Spinal cord (tissue), 10 donors: ENCODE measurements around the gene MRC2. TPM values are rescaled to one million over a fixed set of nuclear protein-coding genes. Genes with fewer than 3 reads are reported as not detected.

Source experiments
- DNase-seq, 6 donors: peaks; one replicate each; pipeline versions ENCODE4 v3.0.0 to v3.0.0-alpha.2; 2013 to 2015; ENCODE audit warnings: low spot score in 6 of 6, low read depth in 4 of 6
- H3K27ac ChIP-seq: one replicate; pipeline ENCODE4 v1.5.1; 2013; ENCODE audit warnings: low read depth, low read length, control low read depth
- H3K27me3 ChIP-seq: one replicate; pipeline ENCODE4 v1.6.1; 2013; ENCODE audit warnings: low read length; ENCODE audit not compliant: control insufficient read depth, insufficient read depth
- H3K36me3 ChIP-seq: one replicate; pipeline ENCODE4 v1.6.1; 2013; ENCODE audit warnings: low read length; ENCODE audit not compliant: control insufficient read depth, insufficient read depth
- H3K4me1 ChIP-seq: one replicate; pipeline ENCODE4 v1.6.1; 2013; ENCODE audit warnings: low read length; ENCODE audit not compliant: control insufficient read depth, insufficient read depth
- H3K4me3 ChIP-seq: one replicate; pipeline ENCODE4 v1.5.1; 2013; ENCODE audit warnings: low read depth, low read length, control low read depth
- H3K9me3 ChIP-seq: one replicate; pipeline ENCODE4 v1.6.1; 2013; ENCODE audit warnings: low read length; ENCODE audit not compliant: control insufficient read depth, insufficient read depth
- WGBS: methylation state at CpG from one replicate; pipeline ENCODE4 v1.1.5; 2013; ENCODE audit warnings: missing lambda C conversion rate; ENCODE audit not compliant: insufficient coverage; 5-methylcytosine and 5-hydroxymethylcytosine counted together
- polyA plus RNA-seq, 2 donors: library from polyadenylated mRNA; unstranded; fragments of 120-200 nt; gene quantifications; one replicate each; pipeline ENCODE4 v1.2.1, GENCODE V29; 2013; ENCODE audit not compliant: insufficient read length in 2 of 2
- total RNA-seq, 2 donors: library from RNA; depleted of rRNA in 1 of 2; stranded (reverse); fragments of 120-200 nt in 1 of 2; fragments of >200 nt in 1 of 2; gene quantifications; one replicate each; pipeline versions ENCODE4 v1.2.3 to v1.2.4, GENCODE V29; 2013 to 2014
- donor health status: healthy.

MRC2 gene
- total and polyA plus RNA-seq, 4 donors: 64.4 to 160 (median 79.7) TPM

DNA sequence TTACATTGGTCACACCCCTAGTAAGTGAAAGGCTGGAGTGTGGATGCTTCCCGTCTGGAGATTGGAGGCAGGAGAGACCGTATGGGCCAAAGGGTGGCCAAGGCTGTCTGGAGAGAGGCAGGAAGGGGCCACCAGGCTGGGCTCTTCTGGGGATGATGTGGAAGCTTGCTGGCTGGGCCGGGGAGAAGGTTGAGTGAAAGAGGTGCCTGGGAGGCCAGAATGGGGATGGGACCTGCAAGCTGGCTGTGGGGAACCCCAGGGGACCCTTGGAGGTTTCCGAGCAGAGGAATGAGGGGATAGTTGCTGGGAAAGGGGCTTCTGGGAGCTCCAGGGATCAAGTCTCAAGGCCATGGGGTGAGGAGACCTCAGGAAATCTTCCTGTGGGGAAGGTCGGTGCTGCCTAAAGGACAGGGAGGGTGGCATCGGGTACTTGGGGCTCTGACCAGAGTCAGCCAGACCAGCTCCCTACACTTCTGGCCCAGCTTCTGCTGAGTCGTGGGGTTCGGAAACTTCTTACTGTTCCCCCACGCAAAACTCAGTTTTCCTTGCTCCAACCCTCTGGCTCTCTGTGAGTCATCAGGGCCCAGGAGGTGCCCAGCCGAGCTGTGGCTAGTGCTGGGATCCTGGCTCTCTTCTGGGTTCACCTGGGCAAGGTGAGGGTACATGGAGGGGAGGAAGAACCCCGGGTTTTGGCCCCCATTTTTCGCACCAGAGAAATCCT is 3.1 kb downstream of the MRC2 start:
- WGBS: 91% methylated on average over 12 of the region's 12 CpGs
- Histone ChIP-seq H3K27me3 (peaks cover 10% of the 10 kb centered on the region), H3K27ac (no peak overlapping the region), H3K4me3 (no peak overlapping the region), H3K4me1 (peaks cover 52% of the 10 kb centered on the region), H3K9me3 (no peaks in the 10 kb centered on the region), H3K36me3 (peaks cover 12% of the 10 kb centered on the region)
- no peak for DNase-seq

DNA sequence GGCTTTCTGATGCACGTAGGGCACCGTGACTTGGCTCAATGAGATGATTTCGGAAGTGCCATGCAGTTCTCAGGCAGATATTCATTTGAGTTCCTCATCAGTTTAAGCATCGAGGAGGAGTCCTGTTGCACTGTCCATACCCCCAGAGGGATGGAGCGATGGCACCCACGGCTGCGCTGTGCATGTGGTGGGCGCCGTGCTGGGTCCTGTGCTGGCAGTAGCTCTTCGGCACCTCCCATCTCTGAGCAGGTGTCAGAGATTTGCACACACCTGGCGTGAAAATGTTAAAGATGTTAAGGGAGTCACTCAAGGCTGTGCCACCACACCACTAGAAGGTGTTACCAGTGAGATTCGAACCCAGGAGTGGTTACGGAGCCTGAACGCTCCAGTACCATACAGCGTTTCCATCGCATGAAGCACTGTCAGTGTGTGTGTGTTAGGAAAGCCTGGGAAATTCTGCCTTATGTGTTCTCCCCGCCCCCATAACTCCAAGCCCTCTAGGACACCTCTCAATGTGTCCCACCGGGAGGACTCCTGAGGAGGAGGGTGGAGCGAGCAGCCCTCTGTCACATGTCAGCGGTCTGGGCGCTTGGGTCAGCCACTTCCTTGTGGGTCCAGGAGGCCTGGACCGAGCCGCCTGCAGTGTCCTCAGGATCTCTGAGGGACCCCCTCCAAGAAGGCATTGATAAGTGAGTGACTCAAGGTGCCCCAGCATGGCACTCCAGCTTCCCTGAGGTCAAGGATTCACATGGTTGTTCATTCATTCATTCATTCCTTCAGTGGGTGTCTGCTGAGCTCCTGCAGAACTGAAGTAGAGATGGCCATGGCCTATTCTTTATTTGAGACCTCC is 3.8 kb downstream of the MRC2 start:
- Histone ChIP-seq H3K9me3 (no peaks in the 10 kb centered on the region), H3K27ac (no peak overlapping the region), H3K36me3 (peaks cover 14% of the 10 kb centered on the region), H3K4me3 (no peak overlapping the region), H3K27me3 (peaks cover 10% of the 10 kb centered on the region), H3K4me1 (peaks cover 48% of the 10 kb centered on the region)
- 92% methylated on average over 18 of the region's 23 CpGs for WGBS
- DNase-seq: no peak

DNA sequence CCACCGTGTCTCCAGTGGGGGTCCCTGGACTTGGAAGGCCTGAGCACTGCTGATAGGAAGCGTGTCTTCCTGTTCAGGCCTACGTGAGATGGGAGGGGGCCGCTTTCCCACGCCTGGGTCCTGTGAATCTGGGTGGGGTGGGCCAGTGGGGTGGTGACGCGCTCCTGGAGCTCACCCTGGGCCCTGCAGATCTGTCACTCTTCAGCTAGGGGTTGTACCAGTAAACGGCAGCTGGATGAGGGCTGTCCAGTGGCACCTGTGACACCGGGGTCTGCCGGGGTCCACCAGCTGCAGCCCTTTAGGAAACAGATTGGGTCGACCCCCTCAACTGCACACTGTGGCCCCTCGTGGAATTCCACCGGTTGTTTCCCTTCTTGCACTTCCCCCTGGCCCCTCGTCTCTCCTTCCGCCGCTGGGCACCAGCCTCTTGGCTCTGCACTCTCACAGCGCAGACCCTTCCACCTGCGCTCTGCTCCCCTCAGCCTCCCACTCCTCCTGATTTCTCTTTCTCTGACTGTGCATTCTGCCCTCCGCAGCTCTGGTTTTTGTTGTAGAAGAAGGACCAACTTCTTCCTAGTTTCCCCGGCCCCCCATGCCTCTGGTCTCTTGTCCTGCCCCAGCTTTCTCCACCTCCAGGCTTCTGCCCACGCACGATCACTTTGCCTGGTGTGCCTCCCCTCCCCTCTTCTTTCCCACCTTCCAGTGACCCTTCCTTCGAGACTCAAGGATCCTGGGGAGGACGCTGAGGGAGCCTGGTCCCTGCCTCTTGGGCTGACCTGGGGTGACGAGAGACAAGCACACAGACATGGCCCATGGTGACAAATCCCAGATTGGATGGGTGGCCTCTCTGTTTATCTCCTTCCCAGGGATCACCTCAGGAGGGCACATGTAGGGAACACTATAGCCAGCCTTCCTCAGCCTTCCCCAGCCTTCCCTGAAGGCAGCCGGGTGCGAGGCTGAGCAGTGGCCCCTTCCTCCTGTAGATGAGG is 4.8 kb downstream of the MRC2 start:
- H3K36me3 ChIP-seq: peaks cover 14% of the 10 kb centered on the region
- DNase-seq: no peak
- peaks cover 40% of the 10 kb centered on the region for H3K4me1 ChIP-seq
- no peak overlapping the region for H3K27ac ChIP-seq
- H3K27me3 ChIP-seq: peaks cover 3% of the 10 kb centered on the region
- no peaks in the 10 kb centered on the region for H3K9me3 ChIP-seq
- H3K4me3 ChIP-seq: no peak overlapping the region
- WGBS: 67% methylated on average over 24 of the region's 27 CpGs

DNA sequence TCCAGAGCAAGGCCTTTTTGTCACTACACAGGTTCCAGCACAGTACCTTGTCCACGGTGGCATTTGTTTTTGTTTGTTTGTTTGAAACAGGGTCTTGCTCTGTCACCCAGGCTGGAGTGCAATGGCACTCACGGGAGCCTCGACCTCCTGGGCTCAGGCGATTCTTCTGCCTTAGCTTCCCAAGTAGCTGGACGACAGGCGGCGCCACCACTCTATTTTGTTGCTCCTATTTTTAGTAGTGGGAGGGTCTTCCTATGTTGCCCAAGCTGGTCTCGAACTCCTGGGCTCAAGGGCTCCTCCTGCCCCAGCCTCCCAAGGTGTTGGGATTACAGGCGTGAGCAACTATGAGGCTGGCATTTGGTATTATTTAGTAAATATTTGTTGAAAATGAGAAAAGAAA is 10.3 kb downstream of the MRC2 start:
- Histone ChIP-seq H3K27ac (no peak overlapping the region), H3K27me3 (no peaks in the 10 kb centered on the region), H3K4me1 (no peaks in the 10 kb centered on the region), H3K9me3 (no peaks in the 10 kb centered on the region), H3K36me3 (peaks cover 2% of the 10 kb centered on the region), H3K4me3 (no peak overlapping the region)
- WGBS: 67% methylated on average over 1 of the region's 9 CpGs
- DNase-seq: no peak

DNA sequence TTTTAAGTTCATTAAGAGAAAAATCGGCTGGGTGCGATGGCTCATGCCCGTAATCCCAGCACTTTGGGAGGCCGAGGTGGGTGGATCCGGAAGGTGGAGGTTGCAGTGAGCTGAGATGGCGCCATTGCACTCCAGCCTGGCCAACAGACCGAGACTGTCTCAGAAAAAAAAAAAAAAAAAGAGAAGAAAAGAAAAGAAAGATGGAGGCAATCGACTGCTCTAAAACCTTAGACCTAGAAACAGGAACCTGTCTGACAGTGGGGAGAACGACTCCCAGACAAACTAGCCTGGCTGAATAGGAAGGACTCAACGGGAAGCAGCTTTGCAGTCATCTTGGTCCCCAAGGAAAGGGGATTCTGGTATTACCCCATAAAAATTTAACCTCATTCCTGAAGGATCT is 13.7 kb downstream of the MRC2 start:
- Histone ChIP-seq H3K4me3 (no peak overlapping the region), H3K36me3 (peaks cover 1% of the 10 kb centered on the region), H3K4me1 (no peaks in the 10 kb centered on the region), H3K9me3 (no peaks in the 10 kb centered on the region), H3K27me3 (no peaks in the 10 kb centered on the region), H3K27ac (no peak overlapping the region)
- DNase-seq: no peak
- WGBS: 85% methylated on average over 4 of the region's 10 CpGs

DNA sequence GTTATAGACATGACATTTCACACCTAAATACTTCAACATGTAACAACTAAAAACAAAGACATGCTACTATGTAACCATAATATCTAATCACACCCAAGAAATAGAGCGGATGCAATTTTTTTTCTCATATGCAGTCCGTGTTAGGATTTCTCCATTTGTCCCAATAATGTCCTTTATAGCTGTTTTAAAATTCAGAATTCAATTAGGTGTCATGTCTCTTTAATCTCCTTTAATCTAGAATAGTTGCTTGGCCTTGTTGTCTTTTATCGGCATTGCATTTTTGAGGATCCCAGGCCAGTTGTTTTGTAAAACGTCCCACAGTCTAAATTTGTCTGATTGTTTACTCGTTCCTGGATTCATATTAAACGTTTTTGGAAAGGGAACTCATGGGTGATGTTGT is 14.5 kb downstream of the MRC2 start:
- Histone ChIP-seq H3K9me3 (no peaks in the 10 kb centered on the region), H3K36me3 (no peaks in the 10 kb centered on the region), H3K27me3 (no peaks in the 10 kb centered on the region), H3K4me3 (no peak overlapping the region), H3K27ac (no peak overlapping the region), H3K4me1 (no peaks in the 10 kb centered on the region)
- WGBS: no CpG with 5 or more reads among the region's 6 CpGs
- no peak for DNase-seq

DNA sequence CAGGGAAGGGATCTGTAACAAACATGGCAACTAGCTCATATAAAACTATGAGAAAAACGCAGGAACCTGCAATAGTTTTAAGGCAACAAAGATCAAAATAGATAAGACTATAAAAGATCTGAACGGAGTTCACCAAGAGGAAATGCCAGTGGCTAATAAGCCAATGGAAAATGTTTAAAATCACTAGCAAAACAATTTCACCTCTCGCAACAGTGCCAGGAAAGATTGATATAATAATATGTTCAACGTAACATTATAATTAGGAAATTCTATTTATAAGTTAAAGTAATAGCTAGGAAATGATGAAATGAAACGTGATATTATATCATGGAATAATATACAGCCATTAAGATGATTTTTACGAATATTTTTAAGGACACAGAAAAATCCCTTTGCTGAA is 16.0 kb downstream of the MRC2 start:
- WGBS: no CpG with 5 or more reads among the region's 6 CpGs
- no peaks in the 10 kb centered on the region for H3K9me3 ChIP-seq
- no peaks in the 10 kb centered on the region for H3K4me1 ChIP-seq
- H3K36me3 ChIP-seq: peaks cover 2% of the 10 kb centered on the region
- no peaks in the 10 kb centered on the region for H3K27me3 ChIP-seq
- DNase-seq: no peak
- H3K4me3 ChIP-seq: no peak overlapping the region
- H3K27ac ChIP-seq: no peak overlapping the region

DNA sequence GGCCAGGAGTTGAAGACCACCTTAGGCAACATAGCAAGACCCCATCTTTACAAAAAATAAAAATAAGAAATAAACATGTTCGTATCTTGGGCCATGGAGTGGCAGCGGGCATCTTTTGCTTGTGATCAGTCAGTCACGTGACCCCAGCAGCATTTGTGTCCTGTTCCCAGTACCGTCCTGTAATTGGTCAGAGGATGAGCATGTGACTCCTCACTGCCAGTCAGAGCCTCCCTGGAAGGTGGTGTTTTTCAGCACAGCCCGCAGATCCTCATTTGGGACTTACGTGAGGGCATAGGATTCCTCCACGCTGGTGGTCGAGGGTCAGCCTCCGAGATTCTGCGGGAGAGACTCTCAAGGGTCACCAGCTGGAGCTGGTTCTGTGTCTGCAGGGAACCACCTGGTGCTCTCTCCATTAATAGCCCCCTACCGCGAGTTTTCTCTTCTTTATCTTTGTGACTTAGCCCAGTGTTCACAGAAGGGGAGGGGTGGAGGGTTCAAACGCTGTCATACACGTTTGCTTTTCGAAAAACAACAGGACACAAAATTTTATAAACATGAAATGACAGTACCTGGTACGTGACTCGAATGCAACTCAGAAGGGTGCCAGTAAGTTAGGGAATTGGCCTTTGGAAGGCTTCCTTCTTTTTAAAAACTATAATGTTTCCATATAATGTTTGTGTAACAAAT is 17.2 kb downstream of the MRC2 start:
- Histone ChIP-seq H3K27me3 (no peaks in the 10 kb centered on the region), H3K9me3 (no peaks in the 10 kb centered on the region), H3K36me3 (peaks cover 2% of the 10 kb centered on the region), H3K4me3 (no peak overlapping the region), H3K27ac (no peak overlapping the region), H3K4me1 (peaks cover 4% of the 10 kb centered on the region)
- WGBS: 59% methylated on average over 10 of the region's 17 CpGs
- peak in 1 of 6 donors; percentile 65 for DNase-seq
